M059J (cell line): Measurements from ENCODE around the gene NEURL1B. TPM values are rescaled to one million over a fixed set of nuclear protein-coding genes. Genes with fewer than 3 reads are reported as not detected.
"Not testable (repeated sequence)": the region's sequence is repeated elsewhere in the genome, so short reads cannot be mapped to it uniquely, and the experiment has no call there.

ENCODE experiments used
- DNase-seq: peaks from one replicate; pipeline ENCODE4 v3.0.0-alpha.2; 2012; ENCODE audit warnings: low read depth
- total RNA-seq: library from RNA; depleted of rRNA; stranded (reverse); fragments of >200 nt; shearing (Covaris generic); gene quantifications from 2 replicates; pipeline ENCODE4 v1.2.3, GENCODE V29; 2014

Gene NEURL1B
- total RNA-seq, 1 experiment from 2014 or later: 5.8 TPM

DNA sequence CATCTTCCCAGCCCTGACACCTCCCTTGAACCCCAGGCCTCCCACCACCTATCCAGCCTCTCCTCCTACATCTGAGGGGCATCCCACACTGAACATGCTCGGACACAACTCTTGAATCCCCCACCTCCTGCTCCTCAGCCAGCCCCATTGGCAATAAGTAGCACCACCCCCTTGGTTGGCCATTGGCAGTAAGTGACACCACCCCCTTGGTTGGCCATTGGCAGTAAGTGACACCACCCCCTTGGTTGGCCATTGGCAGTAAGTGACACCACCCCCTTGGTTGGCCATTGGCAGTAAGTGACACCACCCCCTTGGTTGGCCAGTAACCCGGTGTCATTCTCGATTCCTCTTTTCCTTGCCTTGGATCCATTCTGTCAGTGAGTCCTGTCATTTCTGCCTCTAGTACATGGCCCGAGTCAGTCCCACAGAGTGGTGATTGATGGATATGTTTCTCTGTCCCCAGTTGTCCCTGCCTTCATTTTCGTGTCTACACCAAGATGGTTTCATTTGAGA is 37.4 kb downstream of the NEURL1B start:
- DNase-seq: not testable (repeated sequence)

DNA sequence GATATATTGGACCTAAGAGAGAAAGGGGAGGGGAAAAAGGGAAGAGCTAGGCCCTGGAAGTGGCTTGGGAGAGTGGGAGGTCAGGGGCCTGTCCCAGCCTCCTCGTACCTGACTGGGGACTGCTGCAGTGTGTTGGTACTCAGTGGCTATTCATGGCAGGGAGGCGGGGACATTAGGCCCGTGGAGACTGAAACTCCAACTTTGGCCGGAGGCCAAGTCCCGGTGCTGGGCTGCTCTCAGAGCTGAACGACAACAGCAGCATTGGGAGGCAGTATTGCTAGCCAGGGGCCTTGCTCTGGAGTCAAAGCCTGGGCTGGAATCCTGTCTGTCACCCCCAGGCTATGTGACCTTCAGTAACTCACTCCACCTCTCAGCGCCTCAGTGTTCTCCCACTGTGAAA is 37.8 kb downstream of the NEURL1B start:
- no peak for DNase-seq

DNA sequence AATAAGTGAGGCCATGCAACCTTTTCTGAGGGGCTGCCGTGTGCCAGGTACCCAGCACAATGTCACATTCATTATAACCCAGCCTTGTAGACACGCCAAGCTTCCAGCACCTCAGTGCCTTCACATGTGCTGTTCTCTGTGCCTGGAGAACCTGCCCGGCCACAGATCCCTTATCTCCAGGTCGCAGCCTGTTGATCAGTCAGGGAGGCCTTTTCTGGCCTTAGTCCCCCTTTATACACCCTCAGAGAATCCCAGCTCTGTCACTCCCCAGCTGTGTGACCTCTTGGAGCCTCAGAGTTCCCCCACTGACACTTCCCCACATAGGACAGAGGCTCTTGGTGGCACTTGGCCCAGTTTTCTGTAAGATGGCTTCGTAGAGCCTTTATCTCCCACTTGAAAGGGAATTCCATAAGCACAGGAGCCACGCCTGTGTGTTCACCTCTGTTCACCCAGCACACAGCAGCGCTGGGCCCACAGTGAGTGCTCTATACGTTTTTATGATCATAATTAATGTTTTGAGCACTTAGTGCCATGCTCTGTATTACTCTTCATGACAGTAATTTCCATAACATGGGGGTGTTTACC is 38.7 kb downstream of the NEURL1B start:
- no peak for DNase-seq

DNA sequence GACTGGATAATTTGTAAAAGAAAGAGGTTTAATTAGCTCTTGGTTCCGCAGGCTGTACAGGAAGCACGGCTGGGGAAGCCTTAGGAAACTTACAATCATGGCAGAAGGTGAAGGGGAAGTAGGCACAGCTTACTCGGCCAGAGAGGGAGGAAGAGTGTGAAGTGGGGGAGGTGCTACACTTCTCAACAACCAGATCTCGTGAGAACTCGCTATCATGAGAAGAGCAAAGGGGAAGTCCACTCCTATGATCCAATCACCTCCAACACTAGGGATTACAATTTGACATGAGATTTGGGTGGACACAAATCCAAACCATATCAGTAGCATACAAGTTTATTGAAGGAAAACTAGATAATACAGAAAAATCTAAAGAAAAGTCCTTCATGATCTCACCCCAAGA is 39.9 kb downstream of the NEURL1B start:
- DNase-seq: no peak

DNA sequence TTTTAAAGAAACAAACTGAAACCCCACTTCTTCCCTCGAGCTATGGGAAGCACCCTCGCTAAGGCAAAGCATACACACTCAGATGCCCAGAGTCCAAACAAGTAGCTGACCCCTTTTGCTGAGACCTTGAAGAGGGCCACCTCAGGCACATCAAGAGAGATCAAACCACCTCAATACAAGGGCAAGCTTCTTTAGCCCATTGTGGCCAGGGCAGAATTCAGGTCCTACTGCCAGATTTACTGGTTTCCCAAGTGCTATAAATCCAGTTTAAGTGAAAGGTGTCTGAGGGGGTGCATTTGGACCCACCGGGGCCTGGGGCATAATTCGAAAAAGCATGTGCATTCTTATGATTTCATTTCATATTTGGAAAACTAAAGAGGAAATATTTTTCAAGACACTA is 40.4 kb downstream of the NEURL1B start:
- no peak for DNase-seq

DNA sequence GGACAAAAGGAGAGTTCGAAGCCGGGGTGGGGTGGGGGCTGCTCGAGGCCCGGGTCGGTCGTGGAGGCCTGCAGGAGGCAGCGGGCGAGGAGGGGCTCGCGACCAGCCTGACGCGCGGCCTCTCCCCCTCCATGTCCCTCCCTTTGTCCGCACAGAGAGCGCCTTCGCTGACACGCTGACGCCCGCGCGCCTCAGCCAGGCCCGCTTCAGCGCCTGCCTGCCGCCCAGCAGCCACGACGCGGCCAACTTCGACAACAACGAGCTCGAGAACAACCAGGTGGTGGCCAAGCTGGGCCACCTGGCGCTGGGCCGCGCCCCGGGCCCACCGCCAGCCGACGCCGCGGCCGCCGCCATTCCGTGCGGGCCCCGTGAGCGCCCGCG is 42.2 kb downstream of the NEURL1B start:
- no peak for DNase-seq

DNA sequence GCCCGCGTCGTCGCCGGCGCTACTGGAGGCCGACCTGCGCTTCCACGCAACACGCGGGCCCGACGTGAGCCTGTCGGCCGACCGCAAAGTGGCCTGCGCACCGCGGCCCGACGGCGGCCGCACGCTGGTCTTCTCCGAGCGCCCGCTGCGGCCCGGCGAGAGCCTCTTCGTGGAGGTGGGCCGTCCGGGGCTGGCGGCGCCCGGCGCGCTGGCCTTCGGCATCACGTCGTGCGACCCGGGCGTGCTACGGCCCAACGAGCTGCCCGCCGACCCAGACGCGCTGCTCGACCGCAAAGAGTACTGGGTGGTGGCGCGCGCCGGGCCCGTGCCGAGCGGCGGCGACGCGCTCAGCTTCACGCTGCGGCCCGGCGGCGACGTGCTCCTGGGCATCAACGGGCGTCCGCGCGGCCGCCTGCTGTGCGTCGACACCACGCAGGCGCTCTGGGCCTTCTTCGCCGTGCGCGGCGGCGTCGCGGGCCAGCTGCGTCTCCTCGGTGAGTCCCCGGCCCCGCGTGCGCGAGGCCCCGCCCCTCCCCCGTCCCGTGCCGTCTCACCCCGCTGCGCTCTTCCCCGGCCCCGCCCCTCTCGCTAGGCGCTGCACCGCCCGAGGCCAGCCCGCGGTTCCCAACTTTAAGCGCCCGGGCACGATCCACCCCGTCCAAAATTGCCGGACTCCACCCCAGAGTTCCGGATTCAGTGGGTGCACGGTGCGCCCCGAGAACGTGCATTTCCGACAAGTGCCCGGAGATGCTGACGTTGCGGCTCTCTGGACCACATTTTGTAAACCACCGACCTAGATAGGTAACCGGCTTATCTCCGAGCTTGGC is 42.8 kb downstream of the NEURL1B start:
- DNase-seq: no peak

DNA sequence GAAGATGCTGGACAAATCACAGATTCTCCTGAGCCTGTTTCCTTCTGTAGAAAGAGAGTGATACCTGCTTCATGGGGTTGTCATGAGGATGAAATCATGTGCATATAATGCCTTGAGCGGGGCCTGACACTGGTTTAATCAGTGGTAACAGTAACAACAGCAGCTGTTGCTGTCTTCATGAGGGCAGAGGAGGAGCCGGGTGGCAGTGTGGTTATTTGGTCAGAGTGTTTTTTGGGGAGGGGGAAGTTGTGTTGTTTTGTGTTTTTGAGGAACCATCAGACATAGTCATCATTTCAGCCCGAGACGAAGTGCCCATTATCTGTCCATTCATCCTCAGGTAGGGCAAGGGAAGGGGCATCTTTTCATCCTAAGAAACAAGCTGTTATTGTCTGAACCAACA is 44.0 kb downstream of the NEURL1B start:
- DNase-seq: no peak

DNA sequence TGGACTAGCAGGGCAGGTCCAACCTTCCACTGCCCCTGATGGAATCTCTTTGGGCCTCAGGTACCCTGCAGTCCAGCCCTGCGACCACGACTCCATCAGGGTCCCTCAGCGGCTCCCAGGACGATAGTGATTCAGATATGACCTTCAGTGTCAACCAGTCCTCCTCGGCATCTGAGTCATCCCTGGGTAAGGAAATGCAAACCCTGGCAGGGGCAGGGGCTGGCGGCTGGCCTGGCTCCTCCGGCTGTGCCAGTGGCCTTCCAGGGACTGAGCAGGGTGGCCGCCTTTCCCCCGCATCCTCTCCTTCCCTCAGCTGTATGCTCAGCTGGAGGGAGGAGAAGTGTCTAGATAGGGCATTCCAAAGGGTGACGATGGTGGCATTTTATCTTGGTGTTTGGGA is 45.0 kb downstream of the NEURL1B start:
- peak; percentile 67 for DNase-seq

DNA sequence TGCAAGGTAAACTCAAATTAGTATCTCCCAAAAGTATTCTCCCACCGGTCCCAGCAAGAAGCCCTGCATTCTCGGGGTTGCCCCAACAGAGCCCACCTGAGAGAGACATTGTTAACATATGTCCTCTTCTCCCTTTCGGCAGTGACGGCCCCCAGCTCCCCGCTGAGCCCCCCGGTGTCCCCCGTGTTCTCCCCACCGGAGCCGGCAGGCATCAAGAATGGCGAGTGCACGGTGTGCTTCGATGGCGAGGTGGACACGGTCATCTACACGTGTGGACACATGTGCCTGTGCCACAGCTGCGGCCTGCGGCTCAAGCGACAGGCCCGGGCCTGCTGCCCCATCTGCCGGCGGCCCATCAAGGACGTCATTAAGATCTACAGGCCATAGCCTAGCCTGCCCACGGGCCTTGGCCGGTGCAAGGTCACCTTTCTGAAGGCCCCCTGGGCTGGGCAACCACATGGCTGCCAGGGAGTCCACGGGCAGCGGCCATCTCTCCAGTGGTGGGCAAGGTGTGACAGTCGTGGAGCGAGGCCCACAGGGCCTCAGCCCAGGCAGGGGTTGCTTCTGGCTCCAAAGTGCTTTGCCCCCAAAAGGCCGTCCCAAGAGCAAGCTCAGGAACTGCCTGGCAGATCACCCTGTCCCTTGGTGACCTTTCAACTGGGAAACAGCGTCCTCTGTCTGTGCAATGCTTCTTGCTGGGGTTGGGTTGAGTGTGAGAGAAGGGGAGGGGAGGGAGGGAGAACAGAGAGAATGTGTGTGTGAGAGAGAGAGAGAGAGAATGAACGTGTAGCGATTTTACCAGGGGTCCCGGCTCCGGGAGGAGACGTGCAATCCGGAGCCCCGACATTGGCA is 45.7 kb downstream of the NEURL1B start:
- no peak for DNase-seq

DNA sequence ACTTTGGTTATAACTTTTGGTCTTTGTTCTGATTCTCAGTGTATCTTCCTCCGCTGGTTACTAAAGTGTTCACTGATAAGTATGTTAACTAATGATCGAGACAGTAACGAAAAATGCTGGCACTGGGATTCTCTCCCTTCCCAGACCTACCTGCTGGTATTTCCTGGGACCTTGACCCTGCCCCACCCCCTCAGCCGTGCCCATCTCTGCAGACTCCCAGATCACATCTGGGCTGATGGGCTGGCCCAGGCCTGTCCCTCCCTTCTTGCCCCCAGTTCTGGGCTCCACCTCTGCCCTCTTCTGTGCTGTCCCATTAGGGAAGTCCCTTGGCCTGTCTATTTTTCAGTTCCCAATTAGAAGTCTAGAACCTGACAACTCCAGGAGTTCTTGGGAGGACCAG is 46.9 kb downstream of the NEURL1B start:
- DNase-seq: no peak

DNA sequence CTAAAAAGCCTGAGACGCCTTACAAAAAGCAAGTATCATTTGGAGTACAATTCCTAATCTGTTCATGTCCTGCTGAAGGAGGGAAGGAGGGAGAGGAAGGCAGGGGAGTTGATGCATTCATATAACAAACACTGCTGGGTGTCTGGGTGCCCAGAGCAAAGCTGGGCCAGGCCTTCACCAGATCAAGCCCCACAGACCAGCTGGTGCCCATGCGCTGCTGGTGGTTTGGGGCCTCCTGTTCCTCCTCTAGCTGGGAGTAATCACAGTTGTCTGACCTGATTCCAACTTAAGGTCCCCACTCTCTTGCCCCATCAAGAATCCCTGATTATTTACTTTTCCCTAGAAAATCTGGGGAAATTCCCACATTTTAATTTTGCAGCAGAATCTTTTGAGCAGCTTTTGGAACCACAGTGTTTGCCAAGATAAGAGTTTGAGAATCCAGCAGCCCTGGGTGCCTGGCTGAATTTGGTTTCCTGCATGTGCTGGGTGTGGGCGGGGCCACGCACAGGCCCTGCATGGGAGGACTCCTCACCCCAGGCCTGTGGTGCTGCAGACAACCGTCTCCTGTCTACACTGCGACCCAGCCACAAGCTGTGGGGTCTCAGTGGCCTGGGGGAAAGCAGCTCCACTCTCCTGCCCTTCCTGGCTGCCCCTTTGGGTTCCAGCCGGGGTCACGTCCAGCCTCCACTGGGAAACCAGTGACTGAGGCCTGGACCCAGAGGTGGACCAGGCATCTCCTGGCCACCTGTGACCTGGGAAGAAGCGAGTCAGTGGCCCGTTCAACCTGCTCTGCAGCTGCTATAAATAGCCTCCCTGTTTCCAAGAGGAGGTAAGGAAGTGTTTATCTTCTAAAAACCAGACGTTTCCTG is 47.5 kb downstream of the NEURL1B start:
- no peak for DNase-seq

DNA sequence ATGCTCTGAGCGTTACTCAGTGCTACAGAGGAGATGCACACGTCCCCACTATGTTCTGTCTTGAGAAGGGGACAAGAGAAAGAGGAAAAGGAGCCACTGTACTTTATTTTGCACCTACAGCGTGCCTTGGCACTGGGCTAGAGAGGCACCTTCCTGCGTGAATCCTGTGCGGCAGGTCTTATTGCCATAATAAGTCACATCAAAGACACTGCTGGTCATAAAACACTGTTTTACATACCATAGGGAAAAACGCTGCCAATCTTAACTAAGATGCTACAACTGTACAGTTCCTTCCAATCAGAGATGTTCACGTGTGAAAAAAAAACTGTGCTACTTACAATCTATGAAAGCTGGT is 48.1 kb downstream of the NEURL1B start:
- no peak for DNase-seq

DNA sequence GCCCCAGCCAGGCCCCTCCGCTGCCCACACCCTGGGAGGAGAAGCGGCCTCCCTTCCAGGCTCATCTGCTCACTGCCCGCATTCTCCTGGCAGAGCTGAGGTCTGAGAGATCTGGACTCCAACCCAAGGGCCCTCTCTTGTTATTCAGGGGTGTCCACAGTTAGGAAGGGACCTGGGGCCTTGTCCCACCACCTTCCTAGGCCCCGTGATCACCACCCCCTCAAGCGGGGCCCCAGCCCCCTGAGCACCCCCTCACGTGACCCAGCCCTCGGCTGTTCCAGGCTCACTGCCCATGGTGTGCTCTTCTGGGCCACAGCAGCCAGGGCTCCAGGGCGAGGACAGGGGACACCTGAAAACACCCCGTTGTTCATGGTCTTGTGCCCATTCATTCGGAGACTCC is 48.7 kb downstream of the NEURL1B start:
- no peak for DNase-seq

DNA sequence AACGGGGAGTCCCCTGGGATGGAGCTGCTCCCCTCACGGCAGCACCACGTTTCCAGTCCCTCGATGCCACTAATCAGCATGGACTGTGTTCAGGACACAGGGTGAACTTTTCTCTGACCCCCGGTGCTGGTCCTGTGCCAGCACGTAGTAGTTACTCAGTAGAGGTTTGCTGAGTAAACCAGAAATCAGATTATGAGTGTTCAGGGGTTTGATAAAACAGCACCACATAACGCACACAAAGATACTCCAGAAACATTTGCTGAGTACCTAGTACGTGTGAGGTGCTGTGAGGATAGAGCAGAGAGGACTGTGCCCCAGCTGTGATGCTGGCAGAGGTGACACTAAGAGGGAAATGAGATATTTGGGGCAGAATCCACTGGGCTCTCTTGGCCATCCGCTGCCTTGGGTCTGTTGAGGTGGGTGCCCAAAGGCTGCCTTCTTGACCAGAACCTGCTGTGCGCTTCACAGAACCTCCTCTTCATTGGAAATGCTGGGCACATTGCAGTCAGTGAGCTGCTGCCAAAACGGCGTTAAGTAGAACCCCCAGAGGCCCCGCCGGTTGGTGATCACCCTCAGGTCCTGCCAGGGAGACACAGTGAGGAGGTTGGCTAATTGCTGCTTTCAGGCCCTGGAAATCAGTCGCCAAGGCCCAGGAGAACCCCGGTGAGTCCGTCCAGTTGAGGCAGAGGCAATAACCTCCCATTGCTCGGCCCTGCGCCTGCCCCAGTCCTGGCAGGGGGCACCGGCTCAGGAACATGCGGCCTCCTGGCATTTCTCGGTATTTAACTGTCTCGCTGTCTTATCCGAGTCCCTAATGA is 49.4 kb downstream of the NEURL1B start:
- DNase-seq: no peak

DNA sequence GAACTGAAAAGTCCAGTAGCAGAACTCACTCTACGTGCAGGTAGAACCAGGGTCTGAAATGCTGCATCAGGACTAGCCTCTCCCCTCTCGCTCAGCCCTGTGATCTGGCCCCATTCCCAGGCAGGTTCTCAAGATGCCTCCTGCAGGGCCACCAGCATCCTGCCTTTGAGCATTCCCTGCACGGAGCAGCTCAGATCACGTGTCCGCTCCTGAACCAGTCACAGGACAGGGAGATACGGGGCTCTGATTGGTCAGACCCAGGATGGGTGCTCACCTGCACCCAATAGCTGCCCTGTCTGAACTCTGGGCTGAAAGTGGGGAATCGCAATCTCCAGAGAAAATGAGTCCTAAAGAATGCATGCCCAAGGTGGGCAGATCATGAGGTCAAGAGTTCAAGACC is 50.8 kb downstream of the NEURL1B start:
- DNase-seq: no peak

DNA sequence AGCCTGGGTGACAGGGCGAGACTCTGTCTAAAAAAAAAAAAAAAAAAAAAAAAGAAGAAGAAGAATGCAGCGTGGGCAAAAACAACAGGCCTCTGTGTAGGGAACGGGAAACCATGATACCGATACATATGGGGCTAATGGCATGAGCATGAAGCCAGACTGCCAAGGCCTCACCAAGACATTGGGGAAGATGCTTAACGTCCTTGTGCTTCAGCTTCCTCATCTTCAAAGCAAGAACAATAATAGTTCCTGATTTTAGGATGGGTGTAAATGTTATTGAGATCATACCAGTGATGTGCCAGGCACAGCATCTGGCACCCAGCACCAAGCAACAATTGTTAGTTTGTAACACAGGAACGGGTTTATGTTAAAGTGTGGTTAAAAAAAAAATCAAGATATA is 51.4 kb downstream of the NEURL1B start:
- DNase-seq: no peak

DNA sequence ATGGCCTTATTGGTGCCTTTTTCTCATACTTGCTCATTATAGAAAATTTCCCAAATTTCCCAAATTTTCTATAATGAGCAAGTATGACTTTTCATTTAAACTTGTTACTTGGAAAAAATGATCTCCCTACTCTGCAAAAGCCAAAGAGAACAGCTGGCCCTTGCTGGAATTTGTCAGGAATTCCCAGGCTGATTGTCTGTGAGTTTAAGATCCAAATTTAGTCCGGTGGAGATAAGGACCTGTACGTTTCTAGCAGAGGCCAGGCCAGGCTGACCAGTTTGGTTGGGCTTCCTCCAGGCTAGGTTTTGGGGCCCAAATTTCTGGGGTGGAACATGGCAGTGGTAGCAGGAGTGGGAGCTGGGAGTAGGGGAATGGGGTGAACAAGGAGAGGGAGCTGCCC is 51.9 kb downstream of the NEURL1B start:
- DNase-seq: no peak

DNA sequence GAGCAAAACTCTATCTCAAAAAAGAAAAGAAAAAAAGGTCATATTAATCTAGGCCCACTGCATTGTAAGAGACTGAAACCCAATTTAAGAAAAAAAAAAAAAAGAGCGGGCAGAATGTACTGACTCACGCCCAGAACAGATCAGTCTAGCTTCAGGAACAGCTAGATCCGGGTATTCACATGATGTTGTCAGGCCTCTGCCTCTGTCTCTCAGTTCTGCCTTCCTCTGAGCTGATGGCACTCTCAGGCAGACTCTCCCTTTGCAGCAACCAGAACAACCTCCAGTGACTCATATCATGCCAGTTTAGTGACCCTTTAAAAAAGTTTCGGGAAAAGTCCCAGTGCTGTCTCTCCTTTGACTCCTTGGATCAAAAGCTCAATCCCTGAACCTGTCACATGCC is 53.0 kb downstream of the NEURL1B start:
- DNase-seq: peak; percentile 19

DNA sequence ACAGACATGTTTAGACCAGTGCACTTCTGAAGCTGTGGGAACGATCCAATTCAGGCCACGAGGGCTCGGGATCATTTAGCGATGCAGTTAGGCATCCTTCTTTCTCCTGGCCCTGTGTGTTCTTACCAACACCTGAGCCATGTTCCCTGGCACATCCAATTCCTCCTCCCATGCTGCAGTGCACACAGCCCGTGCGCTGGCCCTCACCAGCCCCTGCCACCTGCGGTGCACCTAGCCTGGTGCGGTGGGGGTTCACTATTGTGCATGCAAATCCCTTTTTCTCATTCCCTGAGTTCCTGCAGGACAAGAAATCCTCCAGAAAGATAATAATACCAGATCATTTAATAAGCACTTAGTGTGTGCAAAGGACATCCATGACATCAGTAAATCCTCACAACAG is 53.5 kb downstream of the NEURL1B start:
- DNase-seq: no peak
